ENCODE results near the gene MX2. TPM values are rescaled to one million over a fixed set of nuclear protein-coding genes. Genes with fewer than 3 reads are reported as not detected.
A peak's percentile ranks its signal among the peaks of the same experiment; 100 is the strongest.

The MX2 gene
- total RNA-seq, 1 donor from 2014 or later, result 0.62 TPM

- no peak for DNase-seq
Measured at GRCh38 chr21:41364308-41364707, 2.5 kb downstream of the MX2 start.

- DNase-seq, result no peak
Measured at GRCh38 chr21:41365377-41366107, 3.7 kb downstream of the MX2 start.

GRCh38 chr21:41366522-41367151, 4.8 kb downstream of the MX2 start:
- peak; percentile 17 for DNase-seq

GRCh38 chr21:41367301-41367944, 5.6 kb downstream of the MX2 start:
- DNase-seq, result no peak

GRCh38 chr21:41367945-41368734, 6.3 kb downstream of the MX2 start:
- no peak for DNase-seq

- no peak for DNase-seq
Measured at GRCh38 chr21:41368735-41369104, 6.9 kb downstream of the MX2 start.

GRCh38 chr21:41369105-41369919, 7.5 kb downstream of the MX2 start:
- DNase-seq, result no peak

GRCh38 chr21:41369920-41370839, 8.4 kb downstream of the MX2 start:
- no peak for DNase-seq

GRCh38 chr21:41370840-41371684, 9.2 kb downstream of the MX2 start:
- no peak for DNase-seq

- no peak for DNase-seq
Measured at GRCh38 chr21:41371685-41372030, 9.8 kb downstream of the MX2 start.

- DNase-seq, result no peak
Measured at GRCh38 chr21:41373253-41373652, 11.4 kb downstream of the MX2 start.

GRCh38 chr21:41373763-41374162, 11.9 kb downstream of the MX2 start:
- no peak for DNase-seq

GRCh38 chr21:41374177-41374712, 12.4 kb downstream of the MX2 start:
- DNase-seq, result no peak

- no peak for DNase-seq
Measured at GRCh38 chr21:41374867-41375533, 13.2 kb downstream of the MX2 start.

- DNase-seq, result no peak
Measured at GRCh38 chr21:41375875-41376274, 14.0 kb downstream of the MX2 start.

GRCh38 chr21:41377715-41378114, 15.9 kb downstream of the MX2 start:
- DNase-seq, result no peak

- no peak for DNase-seq
Measured at GRCh38 chr21:41378849-41379248, 17.0 kb downstream of the MX2 start.

- no peak for DNase-seq
Measured at GRCh38 chr21:41379901-41380300, 18.1 kb downstream of the MX2 start.

- DNase-seq, result no peak
Measured at GRCh38 chr21:41381731-41382130, 19.9 kb downstream of the MX2 start.

All from occipital lobe (tissue), 2 donors.